ENCODE data around the gene GPRIN1.
A peak's percentile ranks its signal among the peaks of the same experiment; 100 is the strongest.

GPRIN1 gene

GRCh38 chr5:176609724-176610434 is at the start of gene GPRIN1:
GPRIN1 (minus strand) TSS chr5:176610156; CDS start chr5:176599834, 10,322 bp downstream.
- DNase-seq (ENCODE audit: low spot score): peak; percentile 39

DNA sequence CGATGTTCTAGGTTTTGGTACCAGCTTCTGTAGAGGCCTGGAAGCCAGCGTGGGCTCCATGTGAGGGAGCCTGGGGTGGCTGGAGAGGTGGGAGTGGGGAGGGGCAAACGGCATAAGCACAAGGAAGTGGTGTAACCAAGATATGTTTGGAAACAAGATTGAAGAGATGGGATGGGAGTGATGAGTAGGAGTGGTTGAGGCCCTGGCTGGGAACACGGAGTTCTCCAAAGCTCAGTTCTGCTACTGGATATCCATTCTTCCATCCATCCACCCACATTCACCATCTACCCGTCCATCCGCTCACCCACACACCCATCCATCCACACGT is 49.5 kb upstream of the GPRIN1 start:
- no peak for DNase-seq (ENCODE audit: low spot score)

DNA sequence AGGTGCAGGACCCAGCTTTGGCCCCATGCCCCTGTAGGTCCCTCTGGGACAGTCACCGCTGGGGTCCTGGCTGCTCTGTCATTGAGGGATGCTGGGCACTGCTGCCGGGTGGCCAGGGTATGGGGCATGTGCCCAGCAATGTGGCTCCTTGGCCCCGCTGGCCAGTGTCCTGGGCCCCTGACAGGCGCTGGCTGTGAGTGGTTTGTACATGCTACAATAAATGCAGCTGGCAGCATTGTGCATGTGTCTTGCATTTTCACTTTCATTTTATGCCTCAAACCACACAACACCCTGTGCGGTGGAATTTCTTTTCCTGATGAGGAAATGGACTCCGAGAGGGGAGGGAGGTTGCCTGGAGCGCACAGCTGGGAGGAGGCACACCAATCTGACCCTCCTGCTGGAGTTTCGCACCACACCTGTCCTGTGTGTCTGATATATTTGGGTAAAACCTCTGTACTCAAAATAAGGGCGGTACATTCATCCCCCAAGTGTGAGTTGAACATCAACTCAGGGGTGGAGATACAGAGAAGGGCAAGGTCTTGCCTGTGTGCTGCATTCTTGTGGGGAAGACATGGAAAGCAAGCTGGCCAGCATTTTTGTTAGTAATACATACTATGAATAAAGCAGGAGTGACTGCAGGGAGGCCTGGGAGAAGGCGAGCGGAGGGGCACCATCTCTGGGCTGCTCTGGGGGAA is 49.0 kb upstream of the GPRIN1 start:
- DNase-seq (ENCODE audit: low spot score): peak; percentile 36

DNA sequence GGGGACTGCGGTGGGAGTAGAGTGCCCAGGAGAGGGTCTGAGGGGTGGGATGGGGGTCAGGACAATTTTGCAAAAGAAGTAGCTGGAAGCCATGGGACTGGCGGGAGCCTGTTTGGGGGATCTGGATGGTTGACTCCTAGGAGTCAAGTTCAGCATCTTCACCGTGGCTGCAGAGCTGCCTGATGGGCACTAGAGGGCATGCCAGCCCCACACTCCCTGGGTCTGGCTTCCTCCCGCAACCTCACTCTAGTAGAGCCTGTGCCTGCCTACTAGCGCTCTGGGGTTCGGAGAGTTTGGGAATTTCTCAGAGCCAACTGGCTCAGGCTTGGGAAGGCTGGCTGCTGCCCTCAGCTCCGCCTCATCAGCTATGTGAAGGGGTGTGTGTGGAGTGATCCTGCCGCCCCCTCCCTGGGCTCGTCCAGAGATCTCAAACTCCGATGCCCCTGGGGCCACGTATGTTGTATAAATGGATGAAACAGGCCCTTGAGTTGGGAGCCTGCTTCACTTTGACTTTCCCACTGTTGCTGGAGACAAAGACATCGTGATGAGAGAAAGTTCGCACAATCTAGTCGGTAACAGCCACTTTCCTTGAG is 48.1 kb upstream of the GPRIN1 start:
- DNase-seq (ENCODE audit: low spot score): peak; percentile 67

GRCh38 chr5:176656467-176656990 is 46.6 kb upstream of the GPRIN1 start:
- no peak for DNase-seq (ENCODE audit: low spot score)

DNA sequence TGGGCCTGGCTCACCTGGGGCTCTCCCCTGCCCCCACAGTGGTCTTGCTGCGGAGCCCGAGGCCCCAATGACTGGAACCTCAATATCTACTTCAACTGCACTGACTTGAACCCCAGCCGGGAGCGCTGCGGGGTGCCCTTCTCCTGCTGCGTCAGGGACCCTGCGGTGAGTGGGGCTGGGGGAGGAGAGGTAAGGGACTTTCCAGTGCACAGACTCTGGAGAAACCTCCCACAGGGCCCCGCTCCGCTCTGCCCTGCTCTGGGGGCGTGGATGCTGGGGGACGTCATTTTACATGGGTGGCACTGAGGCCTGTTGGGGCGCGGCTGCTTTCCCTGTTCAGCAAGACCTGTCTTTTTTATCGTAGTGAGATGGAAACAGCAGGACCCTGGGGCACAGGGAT is 44.9 kb upstream of the GPRIN1 start:
- DNase-seq (ENCODE audit: low spot score): no peak

DNA sequence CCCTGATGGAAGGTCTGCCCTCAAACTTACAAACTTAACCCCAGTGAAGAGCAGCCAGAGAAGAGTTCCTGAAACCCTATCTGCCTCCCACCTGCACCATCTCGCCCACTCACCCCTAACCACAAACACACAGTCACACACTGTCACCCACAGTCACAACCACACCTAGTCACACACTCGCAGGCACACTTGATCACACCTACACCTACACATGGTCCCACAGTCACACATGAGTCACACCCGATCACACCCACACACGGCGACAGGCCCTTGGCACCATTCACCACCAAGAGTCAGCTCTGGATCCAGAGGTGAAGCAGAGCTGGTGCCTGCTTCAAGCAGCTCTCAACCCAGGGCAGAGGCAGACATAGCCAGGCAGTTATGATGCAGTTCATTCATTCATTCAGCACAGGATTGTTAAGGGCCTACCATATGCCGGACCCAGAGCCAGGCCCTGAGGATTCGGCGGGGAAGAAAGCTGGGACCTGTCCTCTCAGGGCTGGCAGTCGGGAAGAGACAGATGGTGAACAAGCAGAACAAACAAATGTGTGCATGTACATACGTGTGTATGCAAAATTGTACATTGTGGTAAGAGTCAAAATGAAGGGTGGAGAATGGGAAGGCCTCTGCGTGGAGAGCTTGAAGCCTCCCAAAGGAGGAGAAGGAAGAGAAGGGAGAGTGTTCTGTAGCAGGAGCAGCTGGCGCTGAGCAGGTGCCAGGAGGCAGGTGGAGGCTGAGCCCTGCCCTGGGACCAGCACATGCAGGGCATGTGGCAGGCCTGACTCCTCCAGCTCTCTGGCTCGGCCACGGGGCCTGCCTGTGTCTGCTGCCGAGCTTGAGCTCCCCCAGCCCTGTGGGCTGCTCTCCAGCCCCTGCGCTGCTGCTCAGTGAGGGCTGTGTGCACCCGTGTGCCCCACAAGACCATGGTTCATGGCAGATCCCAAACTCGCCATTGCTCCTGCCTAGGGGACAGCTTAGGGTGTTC is 43.7 kb upstream of the GPRIN1 start:
- peak; percentile 82 for DNase-seq (ENCODE audit: low spot score)

DNA sequence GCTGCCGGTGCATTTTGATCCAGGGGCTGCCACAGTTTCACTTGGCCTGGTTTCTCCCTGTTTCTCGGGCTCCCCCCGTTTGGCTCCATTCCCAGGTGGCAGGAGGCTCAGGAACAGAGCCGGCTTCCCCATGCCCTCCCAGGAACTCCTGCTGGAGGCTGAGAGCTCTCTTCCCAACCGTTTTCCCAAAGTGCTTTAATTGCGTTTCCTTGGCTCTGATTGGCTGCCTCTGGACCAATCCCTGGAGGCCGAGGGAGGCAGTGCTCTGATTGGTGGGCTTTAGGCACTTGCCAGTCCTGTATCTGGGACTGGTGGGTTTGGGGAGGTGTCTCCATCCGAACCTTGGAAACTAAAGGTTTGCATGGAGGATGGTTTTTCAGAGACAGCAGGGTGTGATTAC is 42.2 kb upstream of the GPRIN1 start:
- no peak for DNase-seq (ENCODE audit: low spot score)

- no peak for DNase-seq (ENCODE audit: low spot score)
Observed at GRCh38 chr5:176651472-176651980, 41.6 kb upstream of the GPRIN1 start.

DNA sequence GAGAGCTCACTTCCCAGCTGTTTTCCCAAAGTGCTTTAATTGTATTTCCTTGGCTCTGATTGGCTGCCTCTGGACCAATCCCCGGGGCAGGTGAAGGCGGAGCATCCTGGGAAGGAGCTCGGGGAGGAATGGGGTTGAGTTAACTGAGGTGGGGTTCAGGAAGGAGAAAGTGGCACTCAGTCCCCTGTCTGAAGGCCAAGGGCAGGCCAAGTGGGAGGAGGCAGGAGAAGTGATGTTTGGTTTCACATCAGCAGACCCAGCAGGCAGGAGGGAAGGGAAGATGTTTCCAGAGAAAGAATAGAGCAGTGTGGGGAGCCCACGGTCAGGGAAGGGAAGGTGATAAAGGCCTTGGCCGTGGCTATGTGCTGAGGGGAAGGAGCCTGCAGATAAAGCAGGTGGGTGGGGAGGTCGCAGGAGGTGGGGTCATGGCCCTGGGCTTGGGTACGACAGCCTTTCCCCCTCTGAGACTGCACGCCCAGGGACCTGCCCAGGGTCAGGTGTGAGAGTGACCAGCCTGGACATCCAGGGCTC is 40.5 kb upstream of the GPRIN1 start:
- no peak for DNase-seq (ENCODE audit: low spot score)

DNA sequence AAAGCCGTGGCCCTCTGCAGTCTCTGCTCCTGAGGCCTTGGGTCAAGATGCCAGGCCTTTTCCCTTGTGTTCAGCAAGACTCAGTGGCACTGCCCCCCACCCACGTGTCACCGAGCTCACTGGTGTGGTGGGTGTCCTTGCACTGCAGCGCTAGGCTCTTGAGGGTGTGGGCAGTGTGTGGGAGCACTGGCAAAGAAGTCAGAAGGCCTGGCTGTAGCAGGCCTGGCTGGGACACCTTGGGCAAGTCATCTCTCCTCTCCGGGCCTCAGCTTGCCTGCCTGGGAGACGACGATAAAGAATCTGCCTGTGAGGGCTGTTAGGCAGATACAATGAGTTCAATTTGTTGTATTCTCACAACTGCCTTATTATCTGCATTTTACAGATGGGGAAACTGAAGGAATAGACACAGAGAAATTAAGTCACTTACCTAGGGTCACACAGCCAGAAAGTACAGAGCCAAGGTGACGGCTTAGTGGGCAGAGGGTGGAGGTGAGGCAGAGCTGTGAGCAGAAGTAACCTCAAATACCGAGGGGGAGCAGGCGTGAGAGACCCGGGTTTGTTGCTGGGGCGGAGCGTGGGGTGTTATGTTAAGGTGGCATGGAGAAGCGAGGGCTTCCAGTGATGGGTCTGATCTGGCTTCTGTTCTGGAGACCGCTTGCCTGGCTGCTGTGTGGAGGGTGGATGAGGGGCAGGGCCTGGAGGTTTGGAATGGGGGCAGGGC is 38.7 kb upstream of the GPRIN1 start:
- DNase-seq (ENCODE audit: low spot score): peak; percentile 49

DNA sequence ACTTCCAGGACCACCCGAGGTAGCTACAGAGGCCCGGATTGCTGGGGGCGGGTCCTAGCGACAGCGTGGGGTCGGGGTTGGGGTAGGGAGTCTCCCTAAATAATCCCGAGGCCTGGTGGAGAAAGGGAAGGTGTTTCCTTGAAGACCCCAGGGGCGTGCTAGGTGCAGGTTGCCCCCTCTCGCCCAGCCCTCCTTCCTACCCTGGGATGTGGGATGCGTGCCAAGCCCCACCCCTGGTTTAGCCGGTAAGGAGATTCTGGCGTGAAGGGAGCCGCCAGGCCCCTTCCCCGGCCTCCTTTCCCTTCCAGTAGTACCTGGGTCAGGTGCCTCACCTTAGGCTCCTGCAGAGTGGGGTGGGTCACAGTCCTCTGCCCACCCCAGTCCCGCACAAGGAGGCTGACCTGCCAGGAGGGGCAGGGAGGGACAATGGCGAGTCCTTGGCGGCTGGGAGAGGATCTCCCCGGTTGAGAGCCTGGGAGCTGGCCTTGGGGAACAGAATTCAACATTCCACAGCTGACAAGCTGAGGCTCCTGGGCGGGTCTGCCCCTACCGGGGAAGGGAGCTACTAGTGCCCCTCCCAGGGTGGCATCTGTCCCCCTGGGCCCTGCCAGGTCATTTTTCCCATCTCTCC is 38.0 kb upstream of the GPRIN1 start:
- DNase-seq (ENCODE audit: low spot score): no peak

GRCh38 chr5:176647030-176647842 is 37.3 kb upstream of the GPRIN1 start, which contains the start of gene TSPAN17:
TSPAN17 (plus strand) TSS chr5:176647484; CDS start chr5:176647616, 132 bp downstream.
- peak; percentile 99 for DNase-seq (ENCODE audit: low spot score)

DNA sequence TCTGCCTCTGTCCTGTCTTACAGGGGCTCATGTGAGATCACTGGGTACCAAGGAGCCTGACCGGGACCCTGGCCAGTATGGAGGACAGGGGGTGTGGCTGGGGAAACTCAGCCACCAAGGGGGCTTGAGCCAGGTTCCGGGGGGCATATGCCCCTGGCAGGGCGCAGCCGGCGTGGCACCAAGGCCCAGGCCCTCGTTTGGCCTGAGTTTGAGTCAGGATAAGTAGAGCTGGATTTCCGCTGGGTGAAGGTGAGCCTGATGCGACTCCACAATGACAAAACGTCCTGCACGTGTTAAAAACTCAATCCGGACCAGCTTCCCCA is 36.7 kb upstream of the GPRIN1 start:
- DNase-seq (ENCODE audit: low spot score): no peak

GRCh38 chr5:176646049-176646706 is 36.2 kb upstream of the GPRIN1 start:
- no peak for DNase-seq (ENCODE audit: low spot score)

DNA sequence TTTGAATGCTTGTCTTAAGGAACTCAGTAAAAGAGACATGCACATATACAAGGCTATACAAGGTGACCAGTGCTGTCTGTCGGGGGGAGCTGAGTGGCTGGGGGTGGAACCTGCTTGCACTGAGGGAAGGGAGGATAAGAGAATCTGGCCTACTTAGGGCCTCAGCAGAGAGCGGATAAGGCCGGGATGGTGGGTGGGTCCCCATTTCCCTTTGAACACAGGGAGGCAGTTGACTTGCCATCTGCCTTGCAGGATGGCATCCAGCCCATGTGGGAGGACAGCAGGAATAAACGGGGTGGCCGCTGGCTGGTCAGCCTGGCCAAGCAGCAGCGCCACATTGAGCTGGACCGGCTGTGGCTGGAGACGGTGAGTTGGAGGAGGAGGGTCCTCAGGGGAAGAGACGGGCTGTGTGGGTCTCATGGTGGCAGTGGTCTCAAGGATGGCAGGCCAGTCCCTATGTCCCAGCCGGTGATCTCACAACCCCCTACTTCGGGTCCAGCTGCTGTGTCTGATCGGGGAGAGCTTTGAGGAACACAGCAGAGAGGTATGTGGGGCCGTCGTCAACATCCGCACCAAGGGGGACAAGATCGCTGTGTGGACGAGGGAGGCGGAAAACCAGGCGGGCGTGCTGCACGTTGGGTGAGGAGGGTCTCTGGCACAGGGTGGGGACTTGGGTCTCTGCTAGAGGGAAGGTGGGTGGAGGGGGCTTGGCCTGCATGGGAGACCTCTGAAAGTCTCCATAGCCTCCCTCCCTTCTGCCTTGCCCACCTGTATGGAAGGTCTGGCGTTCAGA is 35.1 kb upstream of the GPRIN1 start:
- no peak for DNase-seq (ENCODE audit: low spot score)

DNA sequence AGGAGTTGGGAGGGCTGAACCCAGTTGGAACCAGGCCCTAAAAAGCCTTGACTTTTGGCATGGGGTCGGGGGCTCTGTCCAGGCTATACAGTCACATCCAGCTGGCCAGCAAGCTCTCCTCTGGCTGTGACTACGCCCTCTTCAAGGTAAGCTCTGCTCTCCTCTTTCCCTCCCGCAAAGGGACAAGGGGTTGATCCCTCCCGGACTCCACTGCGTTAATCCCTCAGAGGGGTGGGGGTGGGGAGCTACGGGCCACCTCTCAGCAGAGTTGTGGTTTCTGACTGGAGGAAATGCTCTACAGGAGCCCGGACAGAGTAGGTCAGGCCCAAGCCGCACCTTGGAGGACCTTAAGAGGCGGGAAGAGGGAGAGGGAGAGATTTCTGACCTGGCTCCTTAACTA is 34.3 kb upstream of the GPRIN1 start:
- DNase-seq (ENCODE audit: low spot score): no peak
